HEK293 (cell line): ENCODE measurements around the gene EXD3.

ENCODE experiments used
- CTCF ChIA-PET: fragments of 350-600 bp; formaldehyde crosslinking; extraction: SDS; loops from one replicate; lab custom pipeline; 2021; ENCODE audit warnings: antibody characterized with exemption; lab: Yijun Ruan, JAX
- POLR2A ChIA-PET: fragments of 300-600 bp; formaldehyde crosslinking; extraction: SDS; loops from one replicate; lab custom pipeline; 2020; ENCODE audit warnings: antibody characterized with exemption, inconsistent platforms; lab: Yijun Ruan, JAX
- H3K27ac ChIP-seq: fragments of 200-500 bp; sonication (Bioruptor generic); 2 replicates; pipeline ENCODE4 v1.5.1; 2014; ENCODE audit warnings: low read depth, low read length, control low read depth, inconsistent platforms; ENCODE audit errors: extremely low read depth
- H3K36me3 ChIP-seq, 2 experiments: fragments of 200-500 bp in 1 of 2; sonication (Bioruptor generic) in 1 of 2; 1 replicate in 1 of 2; 2 replicates in 1 of 2; pipeline ENCODE4 v1.5.1; 2014 to 2017; ENCODE audit warnings: inconsistent platforms in 2 of 2, low read length in 2 of 2; ENCODE audit not compliant: control insufficient read depth in 2 of 2, insufficient read depth in 1 of 2
- H3K4me1 ChIP-seq: fragments of 200-500 bp; sonication (Bioruptor generic); 2 replicates; pipeline ENCODE4 v1.5.1; 2014; ENCODE audit warnings: mild to moderate bottlenecking, low read length, inconsistent platforms; ENCODE audit not compliant: control insufficient read depth, insufficient read depth
- H3K4me3 ChIP-seq: 2 replicates; pipeline ENCODE4 v1.5.1; 2011; ENCODE audit warnings: low read depth, mild to moderate bottlenecking, control low read depth, low read length, moderate library complexity
- H3K9me3 ChIP-seq: fragments of 200-500 bp; sonication (Bioruptor generic); 2 replicates; pipeline ENCODE4 v1.5.1; 2014; ENCODE audit warnings: low read depth, low read length, inconsistent platforms; ENCODE audit not compliant: control insufficient read depth, insufficient read depth
- BCL6B ChIP-seq: fragments of 450-650 bp; formaldehyde crosslinking; IDR thresholded peaks from 2 replicates; pipeline ENCODE4 v1.5.1; 2017; ENCODE audit warnings: missing biosample characterization, missing genetic modification characterization
- EGR2 ChIP-seq: fragments of 450-650 bp; formaldehyde crosslinking; IDR thresholded peaks from 2 replicates; pipeline ENCODE4 v1.5.1; 2016; ENCODE audit warnings: low read depth, missing biosample characterization, missing genetic modification characterization
- FEZF1 ChIP-seq: fragments of 450-650 bp; formaldehyde crosslinking; IDR thresholded peaks from 2 replicates; pipeline ENCODE4 v1.5.1; 2016; ENCODE audit warnings: missing biosample characterization, missing genetic modification characterization
- GLIS2 ChIP-seq: fragments of 450-650 bp; formaldehyde crosslinking; IDR thresholded peaks from 2 replicates; pipeline ENCODE4 v1.5.1; 2016; ENCODE audit warnings: missing biosample characterization, missing genetic modification characterization
- MYNN ChIP-seq: fragments of 450-650 bp; formaldehyde crosslinking; IDR thresholded peaks from 2 replicates; pipeline ENCODE4 v1.5.1; 2016; ENCODE audit warnings: missing biosample characterization, missing genetic modification characterization, borderline replicate concordance
- REPIN1 ChIP-seq: fragments of 450-650 bp; formaldehyde crosslinking; IDR thresholded peaks from 2 replicates; pipeline ENCODE4 v1.5.1; 2017; ENCODE audit warnings: missing biosample characterization, missing genetic modification characterization, low read depth
- ZIC2 ChIP-seq: fragments of 450-650 bp; formaldehyde crosslinking; IDR thresholded peaks from 2 replicates; pipeline ENCODE4 v1.5.1; 2016; ENCODE audit warnings: missing biosample characterization, missing genetic modification characterization
- ZNF132 ChIP-seq: fragments of 450-650 bp; formaldehyde crosslinking; IDR thresholded peaks from 2 replicates; pipeline ENCODE4 v1.5.1; 2017; ENCODE audit warnings: missing biosample characterization, missing genetic modification characterization, borderline replicate concordance
- ZNF138 ChIP-seq: fragments of 450-650 bp; formaldehyde crosslinking; IDR thresholded peaks from 2 replicates; pipeline ENCODE4 v1.5.1; 2016; ENCODE audit warnings: missing biosample characterization, missing genetic modification characterization, borderline replicate concordance
- ZNF274 ChIP-seq, 2 experiments: fragments of 200-500 bp in 1 of 2; fragments of 450-650 bp in 1 of 2; sonication (Bioruptor generic) in 1 of 2; formaldehyde crosslinking in 1 of 2; IDR thresholded peaks; 2 replicates each; pipeline versions ENCODE4 v1.5.1 to v1.6.1; 2014 to 2016; ENCODE audit warnings: borderline replicate concordance in 1 of 2, inconsistent platforms in 1 of 2, low read length in 1 of 2, missing biosample characterization in 1 of 2, missing genetic modification characterization in 1 of 2
- ZNF350 ChIP-seq: fragments of 450-650 bp; formaldehyde crosslinking; IDR thresholded peaks from 2 replicates; pipeline ENCODE4 v1.5.0; 2017; ENCODE audit warnings: missing biosample characterization, mild to moderate bottlenecking, missing genetic modification characterization
- ZNF354C ChIP-seq: fragments of 450-650 bp; formaldehyde crosslinking; IDR thresholded peaks from 2 replicates; pipeline ENCODE4 v1.5.1; 2016; ENCODE audit warnings: missing biosample characterization, missing genetic modification characterization, low read depth, borderline replicate concordance
- ZNF426 ChIP-seq: fragments of 450-650 bp; formaldehyde crosslinking; IDR thresholded peaks from 2 replicates; pipeline ENCODE4 v1.5.1; 2017; ENCODE audit warnings: missing biosample characterization, missing genetic modification characterization, mild to moderate bottlenecking, inconsistent platforms, moderate library complexity
- ZNF48 ChIP-seq: fragments of 450-650 bp; formaldehyde crosslinking; IDR thresholded peaks from 2 replicates; pipeline ENCODE4 v1.5.1; 2016; ENCODE audit warnings: missing biosample characterization, missing genetic modification characterization
- ZNF560 ChIP-seq: fragments of 450-650 bp; formaldehyde crosslinking; IDR thresholded peaks from 2 replicates; pipeline ENCODE4 v1.5.1; 2017; ENCODE audit warnings: missing biosample characterization, missing genetic modification characterization, borderline replicate concordance
- ZNF571 ChIP-seq: fragments of 450-650 bp; formaldehyde crosslinking; IDR thresholded peaks from 2 replicates; pipeline ENCODE4 v1.5.0; 2017; ENCODE audit warnings: missing biosample characterization, missing genetic modification characterization
- ZNF623 ChIP-seq: fragments of 450-650 bp; formaldehyde crosslinking; IDR thresholded peaks from 2 replicates; pipeline ENCODE4 v1.5.1; 2016; ENCODE audit warnings: missing biosample characterization, missing genetic modification characterization
- ZNF785 ChIP-seq: fragments of 450-650 bp; formaldehyde crosslinking; IDR thresholded peaks from 2 replicates; pipeline ENCODE4 v1.5.1; 2016; ENCODE audit warnings: missing biosample characterization, missing genetic modification characterization
- TF ChIP-seq, protein P1 (sequence below): fragments of 450-650 bp; formaldehyde crosslinking; IDR thresholded peaks from 2 replicates; pipeline ENCODE4 v1.5.1; 2016; ENCODE audit warnings: missing biosample characterization, missing genetic modification characterization
- TF ChIP-seq, protein P2 (sequence below): fragments of 450-650 bp; formaldehyde crosslinking; IDR thresholded peaks from 2 replicates; pipeline ENCODE4 v1.5.1; 2016; ENCODE audit warnings: missing biosample characterization, missing genetic modification characterization
- TF ChIP-seq, protein P3 (sequence below): fragments of 450-650 bp; formaldehyde crosslinking; IDR thresholded peaks from 2 replicates; pipeline ENCODE4 v1.5.1; 2016; ENCODE audit warnings: missing biosample characterization, missing genetic modification characterization

Gene EXD3

DNA sequence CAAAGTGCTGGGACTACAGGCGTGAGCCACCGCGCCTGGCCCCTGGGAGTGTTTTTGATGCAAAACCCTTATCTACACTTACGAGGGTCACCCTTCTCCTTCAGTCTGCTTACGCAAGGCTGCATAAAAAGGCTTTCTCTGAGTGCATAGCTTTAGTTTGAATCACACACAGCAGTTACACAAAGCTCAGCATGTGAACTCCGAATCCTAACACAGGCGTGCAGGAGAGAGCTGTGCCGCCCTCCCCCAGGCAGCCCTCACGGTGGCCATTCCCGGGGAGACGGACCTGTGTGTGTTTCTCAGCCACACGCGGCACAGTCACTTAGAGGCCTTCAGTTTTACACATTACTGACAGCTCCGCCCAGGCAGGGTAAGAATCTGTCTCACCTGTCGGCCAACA is 26.7 kb downstream of the EXD3 start:
- peaks cover 0 to 5% of the 10 kb centered on the region in 2 experiments; a peak in 1 of 3 replicates for H3K36me3 ChIP-seq
- H3K27ac ChIP-seq, result no peak overlapping the region
- ChIA-PET CTCF (interaction anchor here (0.5 to 0.7 kb wide), 2 partner anchors 8 to 138 kb away, joined by 3 to 4 read pairs; no protein-coding TSS in a partner anchor), POLR2A (interaction anchor here (0.6 to 0.7 kb wide), 3 partner anchors 9 to 805 kb away, joined by 3 to 6 read pairs (median 4); no protein-coding TSS in a partner anchor)
- no peaks in the 10 kb centered on the region for H3K9me3 ChIP-seq
- no peak overlapping the region for H3K4me3 ChIP-seq
- no peaks in the 10 kb centered on the region for H3K4me1 ChIP-seq
- TF ChIP-seq ZNF48 (tag by site-specific recombination) (no peak), REPIN1 (tag by site-specific recombination) (no peak), ZNF354C (tag by site-specific recombination) (no peak), ZNF623 (tag by site-specific recombination) (no peak), ZNF426 (tag by site-specific recombination) (no peak), ZNF132 (tag by site-specific recombination) (no peak), BCL6B (tag by site-specific recombination) (no peak), GLIS2 (tag by site-specific recombination) (no peak), ZNF350 (no peak), ZNF560 (tag by site-specific recombination) (no peak), ZNF274 (IDR thresholded peaks at IDR 0.05; ENCODE audit: low read length) (no peak), ZNF274 (tag by site-specific recombination; IDR thresholded peaks at IDR 0.05; ENCODE audit: borderline replicate concordance) (no peak)
- TF ChIP-seq, protein P1, sequence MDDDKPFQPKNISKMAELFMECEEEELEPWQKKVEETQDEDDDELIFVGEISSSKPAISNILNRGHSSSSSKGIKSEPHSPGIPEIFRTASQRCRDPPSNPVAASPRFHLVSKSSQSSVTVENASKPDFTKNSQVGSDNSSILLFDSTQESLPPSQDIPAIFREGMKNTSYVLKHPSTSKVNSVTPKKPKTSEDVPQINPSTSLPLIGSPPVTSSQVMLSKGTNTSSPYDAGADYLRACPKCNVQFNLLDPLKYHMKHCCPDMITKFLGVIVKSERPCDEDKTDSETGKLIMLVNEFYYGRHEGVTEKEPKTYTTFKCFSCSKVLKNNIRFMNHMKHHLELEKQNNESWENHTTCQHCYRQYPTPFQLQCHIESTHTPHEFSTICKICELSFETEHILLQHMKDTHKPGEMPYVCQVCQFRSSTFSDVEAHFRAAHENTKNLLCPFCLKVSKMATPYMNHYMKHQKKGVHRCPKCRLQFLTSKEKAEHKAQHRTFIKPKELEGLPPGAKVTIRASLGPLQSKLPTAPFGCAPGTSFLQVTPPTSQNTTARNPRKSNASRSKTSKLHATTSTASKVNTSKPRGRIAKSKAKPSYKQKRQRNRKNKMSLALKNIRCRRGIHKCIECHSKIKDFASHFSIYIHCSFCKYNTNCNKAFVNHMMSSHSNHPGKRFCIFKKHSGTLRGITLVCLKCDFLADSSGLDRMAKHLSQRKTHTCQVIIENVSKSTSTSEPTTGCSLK, result no peak
- TF ChIP-seq, protein P2, sequence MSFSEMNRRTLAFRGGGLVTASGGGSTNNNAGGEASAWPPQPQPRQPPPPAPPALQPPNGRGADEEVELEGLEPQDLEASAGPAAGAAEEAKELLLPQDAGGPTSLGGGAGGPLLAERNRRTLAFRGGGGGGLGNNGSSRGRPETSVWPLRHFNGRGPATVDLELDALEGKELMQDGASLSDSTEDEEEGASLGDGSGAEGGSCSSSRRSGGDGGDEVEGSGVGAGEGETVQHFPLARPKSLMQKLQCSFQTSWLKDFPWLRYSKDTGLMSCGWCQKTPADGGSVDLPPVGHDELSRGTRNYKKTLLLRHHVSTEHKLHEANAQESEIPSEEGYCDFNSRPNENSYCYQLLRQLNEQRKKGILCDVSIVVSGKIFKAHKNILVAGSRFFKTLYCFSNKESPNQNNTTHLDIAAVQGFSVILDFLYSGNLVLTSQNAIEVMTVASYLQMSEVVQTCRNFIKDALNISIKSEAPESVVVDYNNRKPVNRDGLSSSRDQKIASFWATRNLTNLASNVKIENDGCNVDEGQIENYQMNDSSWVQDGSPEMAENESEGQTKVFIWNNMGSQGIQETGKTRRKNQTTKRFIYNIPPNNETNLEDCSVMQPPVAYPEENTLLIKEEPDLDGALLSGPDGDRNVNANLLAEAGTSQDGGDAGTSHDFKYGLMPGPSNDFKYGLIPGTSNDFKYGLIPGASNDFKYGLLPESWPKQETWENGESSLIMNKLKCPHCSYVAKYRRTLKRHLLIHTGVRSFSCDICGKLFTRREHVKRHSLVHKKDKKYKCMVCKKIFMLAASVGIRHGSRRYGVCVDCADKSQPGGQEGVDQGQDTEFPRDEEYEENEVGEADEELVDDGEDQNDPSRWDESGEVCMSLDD (tag by site-specific recombination), result no peak
- TF ChIP-seq, all 188 proteins: peak for 0

DNA sequence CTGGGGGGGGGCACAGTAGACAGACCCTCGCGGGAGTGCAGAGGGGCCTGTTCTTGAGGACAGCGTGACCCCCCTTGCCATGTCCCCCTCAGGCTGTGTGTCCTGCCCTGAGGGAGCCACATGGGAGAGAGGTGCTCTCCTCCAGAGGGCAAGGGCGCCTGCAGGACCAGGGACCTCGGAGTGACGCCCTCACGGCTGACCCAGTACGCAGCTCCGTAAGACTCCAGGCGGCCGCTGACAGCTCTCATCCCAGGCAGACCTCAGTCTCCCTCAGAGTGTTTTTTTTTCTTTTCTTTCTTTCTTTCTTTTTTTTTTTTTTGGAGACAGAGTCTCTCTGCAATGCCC is 27.3 kb downstream of the EXD3 start:
- Histone ChIP-seq H3K9me3 (no peaks in the 10 kb centered on the region), H3K4me1 (no peaks in the 10 kb centered on the region), H3K27ac (no peak overlapping the region), H3K4me3 (no peak overlapping the region), H3K36me3 (peaks cover 0 to 5% of the 10 kb centered on the region in 2 experiments; a peak in 1 of 3 replicates)
- POLR2A ChIA-PET, result interaction anchor here (0.6 to 0.9 kb wide), 3 partner anchors 10 to 349 kb away, joined by 3 to 6 read pairs (median 4); no protein-coding TSS in a partner anchor
- CTCF ChIA-PET, result no interaction called here
- TF ChIP-seq ZNF571 (tag by site-specific recombination) (no peak), MYNN (no peak), ZIC2 (no peak), ZNF785 (tag by site-specific recombination) (no peak), FEZF1 (tag by site-specific recombination) (no peak), EGR2 (tag by site-specific recombination) (no peak), ZNF138 (tag by site-specific recombination) (no peak)
- TF ChIP-seq, protein P3, sequence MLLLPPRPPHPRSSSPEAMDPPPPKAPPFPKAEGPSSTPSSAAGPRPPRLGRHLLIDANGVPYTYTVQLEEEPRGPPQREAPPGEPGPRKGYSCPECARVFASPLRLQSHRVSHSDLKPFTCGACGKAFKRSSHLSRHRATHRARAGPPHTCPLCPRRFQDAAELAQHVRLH (tag by site-specific recombination), result no peak
